Left renal cortex interstitium (tissue), 4 donors: ENCODE data around the gene PRAMEF8. TPM values are rescaled to one million over a fixed set of nuclear protein-coding genes. Genes with fewer than 3 reads are reported as not detected.
"Not testable (repeated sequence)": the region's sequence is repeated elsewhere in the genome, so short reads cannot be mapped to it uniquely, and the experiment has no call there.

Source experiments
- DNase-seq, 4 donors: peaks; one replicate each; pipeline ENCODE4 v3.0.0-alpha.2; 2013; ENCODE audit warnings: low read depth in 4 of 4, low spot score in 2 of 4, missing footprints in 1 of 4
- polyA plus RNA-seq, 4 donors: library from polyadenylated mRNA; unstranded; fragments of 120-200 nt; gene quantifications; one replicate each; pipeline ENCODE4 v1.2.1, GENCODE V29; 2013; ENCODE audit not compliant: insufficient read length in 4 of 4

The PRAMEF8 gene
- polyA plus RNA-seq = not detected

DNA sequence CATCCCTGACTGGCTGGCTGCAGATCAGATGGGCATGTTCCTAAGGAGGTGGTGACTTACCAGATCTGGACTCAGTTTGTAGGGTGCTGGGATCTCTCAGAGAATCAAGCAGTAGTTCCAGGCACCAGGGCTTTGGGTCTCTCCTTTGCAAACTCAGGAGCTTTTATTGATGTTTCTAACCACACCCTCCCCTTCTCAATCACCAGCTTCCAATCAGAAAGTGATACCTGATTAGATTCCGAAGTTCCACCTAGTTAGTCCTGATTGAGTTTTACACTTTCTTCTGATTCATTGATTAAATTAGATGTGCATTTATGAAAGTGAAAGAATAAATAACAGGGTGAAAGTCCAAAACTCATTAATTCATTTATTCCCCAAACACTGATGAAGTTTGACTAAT is at the start of gene PRAMEF8:
Gene PRAMEF8, minus strand, starts transcription at position 101 of the 400 bp plus-strand sequence. CDS start 1,046 bp downstream, outside the sequence.
- not testable (repeated sequence) for DNase-seq

DNA sequence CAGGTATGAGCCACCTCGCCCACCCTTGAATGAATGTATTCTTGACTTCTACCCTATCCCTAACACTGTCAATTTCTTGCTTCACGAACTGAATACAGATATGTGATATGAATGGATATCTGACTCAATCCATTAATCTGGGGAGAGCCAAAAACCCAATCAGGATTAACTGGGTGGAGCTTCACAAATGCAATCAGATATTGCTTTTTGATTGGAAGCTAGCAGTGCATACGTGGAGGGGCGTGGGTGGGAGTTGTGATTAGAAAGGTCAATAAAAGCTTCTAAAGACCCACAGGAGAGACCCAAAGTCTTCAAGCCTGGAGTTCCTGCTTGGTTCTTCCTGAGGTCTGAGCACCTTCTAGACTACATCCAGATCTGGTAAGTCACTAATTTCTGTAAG is 30.3 kb upstream of the PRAMEF8 start, which contains the start of gene PRAMEF15:
Gene PRAMEF15, plus strand, starts transcription at position 301 of the 400 bp plus-strand sequence. CDS start 2,827 bp downstream, outside the sequence.
- DNase-seq = not testable (repeated sequence)

DNA sequence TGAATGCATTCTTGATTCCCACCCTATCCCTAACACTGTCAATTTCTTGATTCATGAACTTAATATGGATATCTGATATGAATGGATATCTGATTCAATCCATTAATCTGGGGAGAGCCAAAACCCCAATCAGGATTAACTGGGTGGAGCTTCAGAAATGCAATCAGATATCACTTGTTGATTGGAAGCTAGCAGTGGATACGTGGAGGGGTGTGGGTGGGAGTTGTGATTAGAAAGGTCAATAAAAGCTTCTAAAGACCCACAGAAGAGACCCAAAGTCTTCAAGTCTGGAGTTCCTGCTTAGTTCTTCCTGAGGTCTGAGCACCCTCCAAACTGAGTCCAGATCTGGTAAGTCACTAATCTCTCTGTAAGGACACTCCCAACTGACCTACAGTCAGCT is 18.3 kb upstream of the PRAMEF8 start, which contains the start of gene PRAMEF33:
Gene PRAMEF33, plus strand, starts transcription at position 301 of the 400 bp plus-strand sequence. CDS start 2,416 bp downstream, outside the sequence.
- not testable (repeated sequence) for DNase-seq

DNA sequence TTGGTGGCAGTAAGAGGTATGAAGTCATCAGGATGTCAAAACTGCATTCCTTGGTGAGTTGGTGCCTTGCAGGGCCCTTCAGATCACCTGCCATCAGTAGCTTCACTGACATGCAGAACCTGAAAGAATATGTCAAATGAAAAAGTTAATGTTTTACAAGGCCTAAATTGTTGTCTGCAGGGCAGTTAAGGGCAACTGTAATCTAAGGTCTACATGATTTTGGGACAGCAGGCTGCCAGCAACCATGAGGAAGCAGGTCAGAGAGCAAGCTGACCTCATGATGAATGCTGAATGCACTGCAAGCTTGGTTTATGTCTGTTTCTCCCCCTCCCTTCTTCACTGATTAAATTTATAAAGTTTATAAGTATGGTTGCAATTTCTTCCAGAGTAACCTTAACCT is 17.3 kb upstream of the PRAMEF8 start:
- DNase-seq = not testable (repeated sequence)

DNA sequence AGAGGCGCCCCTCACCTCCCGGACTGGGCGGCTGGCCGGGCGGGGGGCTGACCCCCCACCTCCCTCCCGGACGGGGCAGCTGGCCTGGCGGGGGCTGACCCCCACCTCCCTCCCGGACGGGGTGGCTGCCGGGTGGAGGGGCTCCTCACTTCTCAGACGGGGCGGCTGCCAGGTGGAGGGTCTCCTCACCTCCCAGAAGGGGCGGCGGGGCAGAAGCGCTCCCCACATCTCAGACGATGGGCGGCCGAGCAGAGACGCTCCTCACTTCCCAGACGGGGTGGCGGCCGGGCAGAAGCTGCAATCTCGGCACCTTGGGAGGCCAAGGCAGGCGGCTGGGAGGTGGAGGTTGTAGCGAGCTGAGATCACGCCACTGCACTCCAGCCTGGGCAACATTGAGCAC is 13.8 kb upstream of the PRAMEF8 start:
- not testable (repeated sequence) for DNase-seq

DNA sequence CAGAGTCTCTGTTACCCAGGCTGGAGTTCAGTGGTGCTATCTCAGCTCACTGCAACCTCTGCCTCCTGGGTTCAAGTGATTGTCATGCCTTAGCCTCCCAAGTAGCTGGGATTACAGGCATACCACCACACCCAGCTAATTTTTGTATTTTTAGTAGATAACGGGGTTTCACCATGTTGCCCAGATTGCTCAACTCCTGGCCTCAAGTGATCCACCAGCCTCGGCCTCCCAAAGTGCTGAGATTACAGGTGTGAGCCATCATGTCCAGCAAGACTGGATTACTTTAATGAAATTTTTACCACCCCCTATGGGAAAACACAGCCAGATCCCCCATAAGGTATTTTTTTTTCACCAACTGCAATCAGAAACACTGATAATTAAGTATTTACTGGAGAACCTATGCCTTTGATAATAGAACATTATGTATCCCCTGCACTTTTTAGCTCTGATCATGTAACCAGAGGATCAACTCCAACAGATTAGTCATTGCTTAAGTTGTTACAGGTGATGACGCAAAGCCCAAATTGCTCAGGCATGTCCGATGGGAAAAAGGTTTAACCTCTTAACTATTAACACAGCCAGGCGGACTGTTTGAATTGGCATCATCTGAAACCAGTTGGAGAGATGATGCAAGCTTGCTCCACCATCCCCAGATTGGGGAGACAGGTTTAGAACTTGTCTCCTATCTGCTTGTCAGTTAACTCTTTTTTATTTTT is 12.4 kb upstream of the PRAMEF8 start:
- DNase-seq = not testable (repeated sequence)

DNA sequence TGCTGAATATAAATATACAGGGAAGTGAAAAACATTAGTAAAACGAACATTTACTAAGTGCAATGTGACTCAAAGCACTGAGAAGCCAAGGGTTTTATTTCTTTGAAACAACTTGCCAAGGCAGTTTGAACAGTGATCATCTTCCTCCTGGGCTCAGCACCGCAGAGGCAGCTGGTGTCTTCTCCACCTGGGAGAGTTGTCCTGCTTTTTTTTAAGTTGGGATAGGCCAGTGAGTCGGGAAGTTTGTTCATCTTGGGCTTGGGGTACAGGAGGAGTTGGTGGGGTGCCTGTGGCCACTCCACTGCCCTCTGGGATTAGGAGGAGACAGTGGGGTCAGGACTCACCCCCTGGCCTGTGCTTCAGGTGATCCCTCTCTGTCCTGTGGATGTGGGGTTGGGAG is 4.1 kb upstream of the PRAMEF8 start:
- not testable (repeated sequence) for DNase-seq

DNA sequence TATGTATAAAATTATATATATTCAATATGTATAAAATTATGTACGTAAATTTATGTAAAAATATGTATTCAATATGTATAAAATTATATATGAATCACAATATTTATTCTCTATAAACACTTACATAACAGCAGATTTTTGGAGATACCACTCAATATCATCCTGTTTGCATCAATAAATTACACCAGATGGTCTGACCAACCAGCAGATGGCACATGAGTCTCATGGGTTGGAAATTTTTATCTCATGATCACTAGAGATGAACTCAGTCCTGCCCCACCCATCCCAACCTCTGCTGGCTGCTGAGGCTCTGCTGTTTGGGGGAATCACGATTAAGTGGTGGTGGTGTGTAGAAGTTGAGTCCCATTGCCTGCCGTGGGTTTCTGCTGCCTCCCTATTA is 5.3 kb downstream of the PRAMEF8 start:
- DNase-seq = not testable (repeated sequence)

DNA sequence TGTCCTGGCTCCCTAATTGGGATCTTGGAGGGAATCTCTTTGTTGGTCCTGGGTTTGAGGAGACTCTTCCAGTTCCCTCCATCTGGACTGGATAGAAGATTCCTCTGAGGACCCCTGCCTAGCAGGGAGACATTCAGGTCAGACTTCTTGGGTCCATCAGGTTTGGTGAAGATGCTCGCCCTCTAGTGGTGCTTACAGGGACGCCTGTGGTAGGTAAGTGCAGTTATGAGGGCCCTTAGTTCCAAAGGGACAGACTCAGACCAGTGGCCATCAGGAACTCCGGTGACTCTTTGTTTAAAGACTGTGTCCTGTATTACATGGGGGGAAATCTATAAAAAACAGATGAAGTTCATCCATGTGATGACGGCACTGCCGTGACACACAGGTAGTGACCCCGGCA is 7.9 kb downstream of the PRAMEF8 start:
- not testable (repeated sequence) for DNase-seq

DNA sequence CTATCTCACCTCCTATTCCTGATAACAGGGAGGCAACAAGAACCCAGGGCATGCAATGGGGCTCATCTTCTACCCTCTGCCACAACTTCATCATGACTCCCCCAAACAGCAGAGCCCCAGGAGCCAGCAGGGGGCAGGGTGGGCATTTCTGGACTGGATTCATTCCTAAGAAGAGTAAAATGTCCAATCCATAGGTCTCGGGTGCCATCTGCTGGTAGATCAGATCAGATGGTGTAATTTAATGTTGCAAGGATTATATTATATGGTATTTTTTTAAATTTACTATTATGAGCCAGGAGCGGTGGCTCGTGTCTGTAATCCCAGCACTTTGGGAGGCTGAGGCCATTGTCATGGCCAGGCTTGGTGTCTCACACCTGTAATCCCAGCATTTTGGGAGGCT is 19.8 kb downstream of the PRAMEF8 start:
- DNase-seq = not testable (repeated sequence)

DNA sequence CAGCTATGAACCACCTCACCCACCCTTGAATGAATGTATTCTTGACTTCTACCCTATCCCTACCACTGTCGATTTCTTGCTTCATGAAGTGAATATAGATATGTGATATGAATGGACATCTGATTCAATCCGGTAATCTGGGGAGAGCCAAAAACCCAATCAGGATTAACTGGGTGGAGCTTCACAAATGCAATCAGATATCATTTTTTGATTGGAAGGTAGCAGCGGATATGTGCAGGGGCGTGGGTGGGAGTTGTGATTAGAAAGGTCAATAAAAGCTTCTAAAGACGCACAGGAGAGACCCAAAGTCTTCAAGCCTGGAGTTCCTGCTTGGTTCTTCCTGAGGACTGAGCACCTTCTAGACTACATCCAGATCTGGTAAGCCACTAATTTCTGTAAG is 31.0 kb downstream of the PRAMEF8 start, which contains the start of gene PRAMEF5:
Gene PRAMEF5, plus strand, starts transcription at position 301 of the 400 bp plus-strand sequence. CDS start 5,071 bp downstream, outside the sequence.
- not testable (repeated sequence) for DNase-seq

DNA sequence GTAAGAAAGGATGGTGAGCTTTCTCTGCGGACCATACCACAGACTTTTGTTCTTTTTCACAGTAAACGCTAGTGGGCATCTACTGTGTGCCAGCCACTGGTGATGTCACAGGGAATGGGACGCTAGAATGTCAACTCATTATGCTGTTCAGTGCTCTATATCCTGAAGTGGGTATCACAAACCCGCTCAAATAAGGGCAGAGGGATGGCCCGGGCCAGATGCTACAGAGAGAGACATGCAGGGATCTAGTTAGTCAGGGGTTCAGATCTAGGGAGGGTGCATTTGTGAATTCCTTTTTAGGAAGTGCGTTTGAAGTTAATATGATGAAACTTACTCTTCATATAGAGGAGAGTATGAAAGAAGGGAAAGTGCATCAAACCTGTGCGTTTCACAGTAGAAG is 37.8 kb downstream of the PRAMEF8 start:
- not testable (repeated sequence) for DNase-seq

DNA sequence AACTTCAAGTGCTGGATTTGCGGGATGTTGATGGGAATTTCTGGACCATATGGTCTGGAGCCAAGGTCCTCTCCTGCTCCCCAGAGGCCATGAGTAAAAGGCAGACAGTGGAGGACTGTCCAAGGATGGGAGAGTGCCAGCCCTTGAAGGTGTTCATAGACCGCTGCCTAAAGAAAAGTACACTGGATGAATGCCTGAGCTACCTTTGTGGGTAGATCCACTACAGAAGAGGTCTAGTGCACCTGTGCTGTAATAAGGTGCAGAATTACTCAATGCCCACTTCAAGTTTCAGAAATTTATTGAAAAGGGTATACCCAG is 38.4 kb downstream of the PRAMEF8 start:
- DNase-seq = not testable (repeated sequence)

DNA sequence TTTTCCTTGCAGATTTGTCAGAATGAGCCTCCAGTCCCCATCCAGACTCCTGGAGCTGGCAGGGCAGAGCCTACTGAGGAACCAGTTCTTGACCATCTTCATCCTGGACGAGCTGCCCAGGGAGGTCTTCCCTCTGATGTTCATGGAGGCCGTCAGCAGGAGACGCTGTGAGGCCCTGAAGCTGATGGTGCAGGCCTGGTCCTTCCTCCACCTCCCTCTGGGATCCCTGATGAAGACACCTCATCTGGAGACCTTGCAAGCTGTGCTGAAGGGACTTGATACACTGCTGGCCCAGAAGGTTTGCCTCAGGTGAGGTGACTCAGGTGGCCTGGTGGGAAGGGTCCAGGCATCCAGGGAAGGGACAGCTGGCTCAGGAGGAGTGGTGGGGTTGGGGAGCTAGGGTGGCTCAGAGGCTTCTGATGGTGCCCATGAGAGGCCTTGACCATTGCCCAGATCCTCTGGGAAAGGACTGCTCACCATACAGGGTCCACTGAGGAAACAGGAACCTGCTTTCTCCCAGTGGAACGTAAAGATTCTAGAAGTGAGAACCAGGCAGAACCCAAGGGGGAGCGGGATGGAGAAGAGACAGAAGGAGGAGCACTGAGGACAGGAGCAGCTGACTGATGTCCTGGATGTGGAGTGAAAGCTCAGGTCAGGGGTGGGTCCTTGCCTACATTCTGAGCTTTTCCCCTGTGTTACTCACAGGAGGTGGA is 38.9 kb downstream of the PRAMEF8 start:
- DNase-seq = not testable (repeated sequence)

DNA sequence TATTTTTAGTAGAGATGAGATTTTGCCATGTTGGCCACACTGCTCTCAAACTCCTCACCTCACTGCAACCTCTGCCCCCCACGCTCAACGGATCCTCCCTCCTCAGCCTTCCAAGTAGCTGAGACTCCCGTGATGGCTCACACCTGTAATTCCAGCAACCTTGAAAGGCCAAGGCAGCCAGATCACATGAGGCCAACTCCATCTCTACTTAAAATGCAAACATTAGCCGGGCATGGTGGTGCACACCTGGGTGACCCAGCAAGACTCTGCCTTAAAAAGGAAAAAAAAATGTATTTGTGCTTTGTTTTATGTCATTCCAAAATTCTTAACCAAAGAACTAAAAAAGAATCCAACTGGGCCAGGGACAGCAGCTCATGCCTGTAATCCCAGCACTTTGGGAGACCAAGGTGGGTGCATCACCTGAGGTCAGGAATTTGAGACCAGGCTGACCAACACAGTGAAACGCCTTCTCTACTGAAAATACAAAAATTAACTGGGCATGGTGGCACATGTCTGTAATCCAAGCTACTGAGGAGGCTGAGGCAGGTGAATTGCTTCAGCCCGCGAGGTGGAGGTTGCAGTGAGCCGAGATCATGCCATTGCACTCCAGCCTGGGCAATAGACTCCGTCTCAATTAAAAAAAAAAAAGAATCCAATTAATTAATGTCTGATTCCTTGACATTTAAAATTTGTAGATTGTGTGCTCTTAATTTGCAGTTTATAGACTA is 41.2 kb downstream of the PRAMEF8 start:
- not testable (repeated sequence) for DNase-seq

DNA sequence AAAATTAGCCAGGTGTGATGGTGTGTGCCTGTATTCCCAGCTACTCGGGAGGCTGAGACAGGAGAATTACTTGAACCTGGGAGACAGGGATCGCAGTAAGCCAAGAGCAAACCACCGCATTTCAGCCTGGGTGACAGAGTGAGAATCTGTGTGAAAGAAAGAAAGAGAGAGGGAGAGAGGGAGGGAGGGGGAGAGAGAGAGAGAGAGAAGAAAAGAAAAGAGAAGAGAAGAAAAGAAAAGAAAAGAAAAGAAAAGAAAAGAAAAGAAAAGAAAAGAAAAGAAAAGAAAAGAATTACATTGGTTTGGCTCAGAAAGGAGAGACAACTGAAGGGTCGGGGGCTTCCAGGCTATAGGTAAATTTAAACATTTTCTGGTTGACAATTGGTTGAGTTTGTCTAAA is 45.3 kb downstream of the PRAMEF8 start:
- DNase-seq = not testable (repeated sequence)

DNA sequence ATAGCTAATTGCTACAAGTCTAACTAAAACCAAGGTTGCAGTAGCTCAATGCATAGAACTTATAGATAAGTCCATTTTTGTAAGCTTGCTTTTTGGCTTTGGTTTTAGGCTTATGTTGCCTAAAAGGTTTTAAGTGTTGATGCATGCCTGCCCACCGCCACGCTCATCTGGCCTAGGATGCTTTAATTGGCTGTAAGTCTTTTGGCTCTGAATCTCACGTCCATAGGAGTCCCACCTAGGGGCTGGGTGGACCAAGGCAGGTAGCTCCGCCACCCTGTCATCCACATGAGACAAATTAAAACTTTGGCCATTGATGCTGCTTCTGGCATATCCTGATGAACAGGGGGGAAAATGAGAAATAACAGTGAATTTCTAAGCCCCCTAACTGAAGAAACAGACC is 47.4 kb downstream of the PRAMEF8 start:
- DNase-seq = not testable (repeated sequence)

DNA sequence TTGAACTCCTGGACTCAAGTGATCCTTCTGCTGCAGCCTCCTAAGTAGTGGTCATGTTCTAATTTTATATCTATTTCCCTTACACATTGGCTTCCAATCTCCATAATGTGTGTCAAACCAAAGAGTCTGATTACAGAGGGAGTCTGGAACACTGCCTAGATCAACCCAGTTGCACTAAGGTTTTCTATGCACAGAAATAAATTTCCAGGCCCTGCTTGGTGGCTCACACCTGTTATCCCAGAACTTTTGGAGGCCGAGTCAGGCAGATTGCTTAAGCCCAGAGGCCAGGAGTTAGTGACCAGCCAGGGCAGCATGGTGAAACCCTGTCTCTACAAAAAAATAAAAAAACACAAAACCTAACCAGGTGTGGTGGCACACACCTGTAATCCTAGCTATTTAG is 50.9 kb downstream of the PRAMEF8 start:
- DNase-seq = not testable (repeated sequence)

DNA sequence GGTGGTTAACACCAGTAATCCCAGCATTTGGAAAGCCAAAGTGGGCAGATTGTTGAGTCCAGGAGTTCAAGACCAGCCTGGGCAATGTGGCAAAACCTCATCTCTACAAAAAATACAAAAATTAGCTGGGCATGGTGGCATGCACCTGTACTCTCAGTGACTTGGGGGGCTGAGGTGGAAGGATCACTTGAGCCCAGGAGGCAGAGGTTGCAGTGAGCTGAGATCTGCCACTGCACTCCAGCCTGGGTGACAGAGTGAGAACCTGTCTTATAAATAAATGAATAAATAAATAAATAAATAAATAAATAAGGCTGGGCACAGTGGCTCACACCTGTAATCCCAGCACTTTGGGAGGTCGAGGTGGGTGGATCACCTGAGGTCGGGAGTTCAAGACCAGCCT is 52.9 kb downstream of the PRAMEF8 start:
- DNase-seq = not testable (repeated sequence)
